PC-9 (cell line): ENCODE data around the gene MGAT3. TPM values are rescaled to one million over a fixed set of nuclear protein-coding genes. Genes with fewer than 3 reads are reported as not detected.

Experiments
- BruUV-seq: library from RNA; stranded (reverse); fragments of 400-500 nt; replicated peaks from 2 replicates; lab custom pipeline; 2021; lab: Mats Ljungman, UMichigan
- CTCF ChIA-PET: fragments of 300-600 bp; sonication (Branson Sonifier 250); formaldehyde crosslinking; loops from one replicate; lab custom pipeline; 2022; ENCODE audit warnings: antibody characterized with exemption; lab: Charles Lee
- POLR2A ChIA-PET: fragments of 300-600 bp; sonication (Branson Sonifier 250); formaldehyde crosslinking; loops from one replicate; lab custom pipeline; 2022; ENCODE audit warnings: antibody characterized with exemption; ENCODE audit not compliant: unreplicated experiment; lab: Charles Lee
- DNase-seq, 2 experiments: peaks; one replicate each; pipeline versions ENCODE4 v3.0.0 to v3.0.0-alpha.2; 2015 to 2022; ENCODE audit warnings: mixed read lengths in 1 of 2
- H2AFZ ChIP-seq: fragments of 200-600 bp; sonication (generic); 2 replicates; pipeline ENCODE4 v1.8.1; 2017; ENCODE audit warnings: antibody characterized with exemption
- H3F3A ChIP-seq: fragments of 200-600 bp; sonication (generic); 2 replicates; pipeline ENCODE4 v1.8.1; 2017; ENCODE audit warnings: antibody characterized with exemption, mild to moderate bottlenecking, low read depth; ENCODE audit not compliant: insufficient read depth
- H3K27ac ChIP-seq: fragments of 200-600 bp; sonication (generic); 2 replicates; pipeline ENCODE4 v1.6.1; 2016; ENCODE audit warnings: mixed run types
- H3K27me3 ChIP-seq: fragments of 200-600 bp; sonication (generic); 2 replicates; pipeline ENCODE4 v1.6.1; 2016; ENCODE audit warnings: low read depth, mixed run types; ENCODE audit not compliant: insufficient read depth
- H3K36me3 ChIP-seq: fragments of 200-600 bp; sonication (generic); 2 replicates; pipeline ENCODE4 v1.6.1; 2016; ENCODE audit warnings: low read depth, mixed run types
- H3K4me1 ChIP-seq: fragments of 200-600 bp; sonication (generic); replicated peaks from 2 replicates; pipeline ENCODE4 v1.6.1; 2016; ENCODE audit warnings: mixed run types; ENCODE audit not compliant: insufficient read depth
- H3K4me2 ChIP-seq: fragments of 200-600 bp; sonication (generic); 2 replicates; pipeline ENCODE4 v1.6.1; 2017; ENCODE audit warnings: mixed run types
- H3K4me3 ChIP-seq: fragments of 200-600 bp; sonication (generic); 2 replicates; pipeline ENCODE4 v1.6.1; 2016; ENCODE audit warnings: mixed run types
- H3K79me2 ChIP-seq: fragments of 200-600 bp; sonication (generic); 2 replicates; pipeline ENCODE4 v1.6.1; 2017; ENCODE audit warnings: low read depth, mixed run types
- H3K9me2 ChIP-seq: fragments of 200-600 bp; sonication (generic); 2 replicates; pipeline ENCODE4 v1.8.1; 2017; ENCODE audit warnings: mild to moderate bottlenecking; ENCODE audit not compliant: insufficient read depth
- H3K9me3 ChIP-seq: fragments of 200-600 bp; sonication (generic); 2 replicates; pipeline ENCODE4 v1.8.1; 2016; ENCODE audit warnings: low read depth; ENCODE audit not compliant: insufficient read depth
- H4K20me1 ChIP-seq: fragments of 200-600 bp; sonication (generic); 2 replicates; pipeline ENCODE4 v1.8.1; 2017; ENCODE audit not compliant: insufficient read depth
- EZH2 ChIP-seq: fragments of 200-600 bp; sonication (generic); IDR thresholded peaks from 2 replicates; pipeline ENCODE4 v1.8.0; 2017; ENCODE audit warnings: antibody characterized with exemption, low read depth
- intact Hi-C: fragments of 100-400 bp; cut with micrococcal nuclease; formaldehyde crosslinking; loops from one replicate; pipeline ENCODE4 v1.10.0; 2022; ENCODE audit not compliant: unreplicated experiment
- total RNA-seq: library from RNA; stranded (reverse); gene quantifications from 2 replicates; pipeline ENCODE4 v1.2.3, GENCODE V29; 2021
- TF ChIP-seq, protein P1 (sequence below): fragments of 200-600 bp; sonication (generic); conservative IDR thresholded peaks from 2 replicates; pipeline ENCODE4 v1.6.1; 2017; ENCODE audit warnings: mixed run types, antibody characterized with exemption, mild to moderate bottlenecking, moderate library complexity

MGAT3 gene
- total RNA-seq, 1 experiment from 2014 or later = not detected

DNA sequence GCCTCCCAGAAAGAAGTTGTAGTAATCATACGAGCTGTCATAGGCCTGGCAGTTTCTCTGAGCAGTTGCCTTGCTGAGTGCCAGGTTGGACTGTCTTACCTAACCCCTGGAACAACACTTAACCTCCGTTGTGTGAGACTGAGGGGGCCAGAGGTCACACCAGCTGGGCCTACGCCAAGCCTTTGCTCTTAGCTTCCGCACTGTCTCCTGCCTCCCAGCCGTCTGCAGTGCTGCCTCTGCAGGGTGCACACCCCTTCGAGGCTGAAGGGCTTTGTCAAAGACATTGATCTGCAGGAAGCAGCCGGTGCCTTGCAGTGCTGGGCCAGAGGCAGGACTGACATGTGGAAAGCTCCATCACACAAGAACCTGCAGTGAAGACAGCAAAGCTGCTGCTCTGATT, 40.5 kb upstream of the MGAT3 start:
- ChIA-PET POLR2A (no interaction called here), CTCF (interaction anchor here (0.6 kb wide), 1 partner anchor 302 kb away, joined by 7 read pairs; no protein-coding TSS in a partner anchor)
- Histone ChIP-seq H4K20me1 (peaks cover 9% of the 10 kb centered on the region; the same call in 1 of the 2 replicates), H2AFZ (no peak overlapping the region), H3K9me3 (no peaks in the 10 kb centered on the region), H3K4me1 (no peaks in the 10 kb centered on the region), H3K4me3 (no peak overlapping the region), H3K4me2 (no peak overlapping the region), H3K9me2 (no peaks in the 10 kb centered on the region), H3K36me3 (peaks cover 15% of the 10 kb centered on the region), H3K27me3 (no peaks in the 10 kb centered on the region), H3F3A (peaks cover 5% of the 10 kb centered on the region; the same call in 1 of the 2 replicates), H3K79me2 (no peaks in the 10 kb centered on the region), H3K27ac (no peak overlapping the region)
- intact Hi-C loops = no loop called here
- no peak for TF ChIP-seq EZH2
- TF ChIP-seq, protein P1, sequence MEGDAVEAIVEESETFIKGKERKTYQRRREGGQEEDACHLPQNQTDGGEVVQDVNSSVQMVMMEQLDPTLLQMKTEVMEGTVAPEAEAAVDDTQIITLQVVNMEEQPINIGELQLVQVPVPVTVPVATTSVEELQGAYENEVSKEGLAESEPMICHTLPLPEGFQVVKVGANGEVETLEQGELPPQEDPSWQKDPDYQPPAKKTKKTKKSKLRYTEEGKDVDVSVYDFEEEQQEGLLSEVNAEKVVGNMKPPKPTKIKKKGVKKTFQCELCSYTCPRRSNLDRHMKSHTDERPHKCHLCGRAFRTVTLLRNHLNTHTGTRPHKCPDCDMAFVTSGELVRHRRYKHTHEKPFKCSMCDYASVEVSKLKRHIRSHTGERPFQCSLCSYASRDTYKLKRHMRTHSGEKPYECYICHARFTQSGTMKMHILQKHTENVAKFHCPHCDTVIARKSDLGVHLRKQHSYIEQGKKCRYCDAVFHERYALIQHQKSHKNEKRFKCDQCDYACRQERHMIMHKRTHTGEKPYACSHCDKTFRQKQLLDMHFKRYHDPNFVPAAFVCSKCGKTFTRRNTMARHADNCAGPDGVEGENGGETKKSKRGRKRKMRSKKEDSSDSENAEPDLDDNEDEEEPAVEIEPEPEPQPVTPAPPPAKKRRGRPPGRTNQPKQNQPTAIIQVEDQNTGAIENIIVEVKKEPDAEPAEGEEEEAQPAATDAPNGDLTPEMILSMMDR = no peak
- no peak for DNase-seq
- BruUV-seq = no TSS peak

DNA sequence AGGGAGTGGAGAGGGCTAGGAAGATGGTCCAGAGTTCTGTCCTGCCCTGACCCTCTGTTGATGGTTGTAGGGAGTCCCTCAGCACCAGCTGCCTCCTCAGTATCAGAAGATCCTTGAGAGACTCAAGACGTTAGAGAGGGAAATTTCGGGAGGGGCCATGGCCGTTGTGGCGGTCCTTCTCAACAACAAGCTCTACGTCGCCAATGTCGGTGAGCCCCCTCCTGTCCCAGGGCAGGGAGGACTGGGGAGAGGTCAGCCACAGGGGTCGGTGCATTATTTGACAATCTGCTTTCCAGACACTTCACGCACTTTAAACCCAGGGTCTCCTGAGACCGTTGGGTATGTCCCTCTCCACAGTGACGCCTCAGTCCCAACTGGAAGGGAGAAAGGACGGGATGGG, 39.2 kb upstream of the MGAT3 start:
- TF ChIP-seq, protein P1 = no peak
- no peak for TF ChIP-seq EZH2
- intact Hi-C loops = no loop called here
- no peak overlapping the region for H2AFZ ChIP-seq
- 0 out of 2 replicates have a peak, but pooled peaks cover under 1% of the 10 kb centered on the region for H3F3A ChIP-seq
- no peaks in the 10 kb centered on the region for H3K4me1 ChIP-seq
- no TSS peak for BruUV-seq
- no peak for DNase-seq
- H4K20me1 ChIP-seq = 0 out of 2 replicates have a peak, but pooled peaks cover 5% of the 10 kb centered on the region
- ChIA-PET POLR2A (no interaction called here), CTCF (interaction anchor here (0.6 kb wide), 1 partner anchor 689 kb away, joined by 3 read pairs; no protein-coding TSS in a partner anchor)
- no peak overlapping the region for H3K4me2 ChIP-seq
- H3K9me3 ChIP-seq = no peaks in the 10 kb centered on the region
- H3K9me2 ChIP-seq = no peaks in the 10 kb centered on the region
- peaks cover 15% of the 10 kb centered on the region for H3K36me3 ChIP-seq
- H3K27me3 ChIP-seq = no peaks in the 10 kb centered on the region
- H3K27ac ChIP-seq = no peak overlapping the region
- H3K4me3 ChIP-seq = no peak overlapping the region
- no peaks in the 10 kb centered on the region for H3K79me2 ChIP-seq

DNA sequence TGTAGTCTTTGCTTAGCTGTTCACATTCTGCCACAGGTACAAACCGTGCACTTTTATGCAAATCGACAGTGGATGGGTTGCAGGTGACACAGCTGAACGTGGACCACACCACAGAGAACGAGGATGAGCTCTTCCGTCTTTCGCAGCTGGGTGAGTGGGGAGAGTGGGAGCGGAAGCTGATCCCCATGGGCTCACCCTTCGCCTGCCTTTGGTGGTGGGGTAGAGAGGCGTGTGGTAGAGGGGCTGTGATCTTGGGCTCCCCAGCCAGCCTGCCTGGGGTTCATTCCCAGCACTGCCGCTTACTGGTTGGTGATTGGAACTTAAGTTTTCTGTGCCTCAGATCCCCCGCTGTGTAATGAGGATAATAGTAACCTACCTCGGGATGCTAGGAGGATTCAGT, 38.1 kb upstream of the MGAT3 start:
- H3K79me2 ChIP-seq = no peaks in the 10 kb centered on the region
- no peak overlapping the region for H3K4me3 ChIP-seq
- H3K9me3 ChIP-seq = no peaks in the 10 kb centered on the region
- no peaks in the 10 kb centered on the region for H3F3A ChIP-seq
- POLR2A ChIA-PET = no interaction called here
- H3K27ac ChIP-seq = no peak overlapping the region
- no peaks in the 10 kb centered on the region for H3K27me3 ChIP-seq
- H3K4me1 ChIP-seq = no peaks in the 10 kb centered on the region
- BruUV-seq = no TSS peak
- intact Hi-C loops = no loop called here
- H4K20me1 ChIP-seq = no peaks in the 10 kb centered on the region
- no peak overlapping the region for H3K4me2 ChIP-seq
- CTCF ChIA-PET = no interaction called here
- H3K36me3 ChIP-seq = peaks cover 15% of the 10 kb centered on the region
- DNase-seq = no peak
- no peaks in the 10 kb centered on the region for H3K9me2 ChIP-seq
- no peak for TF ChIP-seq EZH2
- H2AFZ ChIP-seq = no peak overlapping the region

DNA sequence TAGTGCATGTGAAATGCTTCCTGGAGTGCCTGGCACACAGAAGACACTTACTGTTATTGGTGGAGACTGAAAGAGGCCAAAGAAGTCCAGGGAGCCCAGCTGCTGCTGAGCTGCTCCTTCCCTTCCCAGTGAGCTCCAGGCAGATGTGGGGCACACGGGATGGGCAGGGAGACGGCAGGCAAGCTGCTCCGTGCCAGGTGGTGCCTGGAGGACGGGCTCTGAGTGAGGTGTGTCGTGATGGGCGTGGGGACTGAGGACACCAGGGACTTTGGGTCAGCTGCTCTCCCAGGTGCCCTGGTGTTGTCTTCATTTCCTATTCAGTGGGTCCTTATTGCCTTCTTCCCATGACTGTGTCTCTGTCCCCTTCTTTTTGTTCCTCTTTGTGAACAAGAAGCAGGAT, 37.7 kb upstream of the MGAT3 start:
- Histone ChIP-seq H4K20me1 (no peaks in the 10 kb centered on the region; the same call in 1 of the 2 replicates), H3K4me3 (no peak overlapping the region), H3K27ac (no peak overlapping the region), H3K36me3 (peaks cover 17% of the 10 kb centered on the region), H3K4me2 (no peak overlapping the region), H3F3A (no peaks in the 10 kb centered on the region), H3K27me3 (no peaks in the 10 kb centered on the region), H3K9me3 (no peaks in the 10 kb centered on the region), H3K9me2 (no peaks in the 10 kb centered on the region), H2AFZ (no peak overlapping the region), H3K4me1 (no peaks in the 10 kb centered on the region), H3K79me2 (no peaks in the 10 kb centered on the region)
- DNase-seq = no peak
- CTCF ChIA-PET = no interaction called here
- no TSS peak for BruUV-seq
- POLR2A ChIA-PET = no interaction called here
- TF ChIP-seq, protein P1 = no peak
- no peak for TF ChIP-seq EZH2
- intact Hi-C loops = no loop called here
